HG03097 (cell line): ENCODE results near the gene TPM1.

Source experiments
- ATAC-seq: cut with Tn5 transposase; IDR thresholded peaks from one replicate; pipeline ENCODE4 v1.9.1; 2021; ENCODE audit not compliant: unreplicated experiment, low FRiP score

TPM1 gene

GRCh38 chr15:63040509-63040908 lies 2.0 kb upstream of the TPM1 start:
- ATAC-seq: no peak

- no peak for ATAC-seq
Measured at GRCh38 chr15:63040954-63041353, 1.6 kb upstream of the TPM1 start.

GRCh38 chr15:63041402-63041973 lies 1.1 kb upstream of the TPM1 start:
- ATAC-seq: no peak

GRCh38 chr15:63042877-63043334 lies 359 bp downstream of the TPM1 start:
- ATAC-seq: no peak

- no peak for ATAC-seq
Measured at GRCh38 chr15:63043335-63044076, 959 bp downstream of the TPM1 start.

GRCh38 chr15:63044077-63044644 lies 1.6 kb downstream of the TPM1 start:
- ATAC-seq: no peak

GRCh38 chr15:63044645-63045464 lies 2.3 kb downstream of the TPM1 start:
- no peak for ATAC-seq

- ATAC-seq: no peak
Measured at GRCh38 chr15:63045465-63045840, 2.9 kb downstream of the TPM1 start.

- no peak for ATAC-seq
Measured at GRCh38 chr15:63045879-63046278, 3.3 kb downstream of the TPM1 start.

GRCh38 chr15:63046917-63047760 lies 4.6 kb downstream of the TPM1 start:
- no peak for ATAC-seq

- ATAC-seq: no peak
Measured at GRCh38 chr15:63047792-63048114, 5.2 kb downstream of the TPM1 start.

- ATAC-seq: peak; percentile 85
Measured at GRCh38 chr15:63048115-63048775, 5.7 kb downstream of the TPM1 start.

GRCh38 chr15:63048776-63049665 lies 6.5 kb downstream of the TPM1 start:
- peak; percentile 21 for ATAC-seq

GRCh38 chr15:63049783-63050371 lies 7.3 kb downstream of the TPM1 start:
- ATAC-seq: no peak

- no peak for ATAC-seq
Measured at GRCh38 chr15:63050731-63051155, 8.2 kb downstream of the TPM1 start.

GRCh38 chr15:63051156-63052066 lies 8.9 kb downstream of the TPM1 start:
- no peak for ATAC-seq

GRCh38 chr15:63052077-63052841 lies 9.7 kb downstream of the TPM1 start:
- no peak for ATAC-seq
